Fibroblast of mammary gland (primary cell): Measurements from ENCODE around the gene TUBGCP3.

Experiments
- DNase-seq: peaks from one replicate; pipeline ENCODE4 v3.0.0-alpha.2; 2010; ENCODE audit warnings: low read depth
- H3K4me3 ChIP-seq: 2 replicates; pipeline ENCODE4 v1.5.1; 2011; ENCODE audit warnings: low read depth, mild to moderate bottlenecking, low read length, moderate library complexity; ENCODE audit not compliant: control insufficient read depth
- CTCF ChIP-seq: conservative IDR thresholded peaks from 2 replicates; pipeline ENCODE4 v1.5.1; 2011; ENCODE audit warnings: low read depth, low read length, inconsistent platforms; ENCODE audit not compliant: control insufficient read depth, insufficient read depth

Gene TUBGCP3

DNA sequence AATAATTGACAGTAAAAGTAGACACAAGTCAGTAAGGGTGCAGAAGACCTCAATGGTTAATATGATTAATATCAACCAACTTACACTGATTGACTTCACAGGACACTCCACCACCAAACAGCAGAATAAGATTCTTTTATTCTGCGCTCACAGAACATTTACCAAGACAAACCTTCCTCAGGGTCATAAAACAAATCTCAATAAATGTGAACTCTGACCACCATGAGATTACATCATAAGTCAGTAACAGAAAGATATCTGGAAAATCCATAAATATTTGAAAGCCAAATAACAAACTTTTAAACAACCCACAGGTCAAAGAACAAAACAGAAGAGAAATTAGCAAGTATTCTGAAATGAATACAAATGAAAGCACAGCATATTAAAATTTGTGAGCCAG is 112.1 kb downstream of the TUBGCP3 start:
- no peak for TF ChIP-seq CTCF
- H3K4me3 ChIP-seq = no peak overlapping the region
- no peak for DNase-seq

GRCh38 chr13:112474869-112475268 is 113.1 kb downstream of the TUBGCP3 start:
- TF ChIP-seq CTCF = no peak
- no peak overlapping the region for H3K4me3 ChIP-seq
- DNase-seq = no peak

DNA sequence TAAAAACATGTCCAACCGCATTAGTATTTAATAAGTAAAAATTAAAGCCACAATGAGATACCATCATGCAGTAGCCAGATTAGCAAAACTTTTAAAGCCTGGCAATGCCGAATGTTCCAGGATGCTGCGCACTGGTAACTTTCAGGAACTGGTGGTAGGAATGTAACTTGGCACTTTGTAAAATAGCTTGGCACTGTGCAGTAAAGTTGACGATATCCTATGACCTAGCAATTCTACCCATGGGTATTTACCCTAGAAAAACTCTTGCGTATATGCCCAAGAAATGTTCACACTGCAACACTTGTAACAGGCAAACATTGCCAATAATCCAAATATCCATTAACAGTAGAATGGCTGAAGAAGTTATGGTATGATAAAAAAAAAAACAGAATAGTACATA is 114.1 kb downstream of the TUBGCP3 start:
- H3K4me3 ChIP-seq = no peak overlapping the region
- DNase-seq = no peak
- no peak for TF ChIP-seq CTCF

- no peak overlapping the region for H3K4me3 ChIP-seq
- DNase-seq = no peak
- TF ChIP-seq CTCF = no peak
Measured at GRCh38 chr13:112469071-112469745, 118.7 kb downstream of the TUBGCP3 start.

DNA sequence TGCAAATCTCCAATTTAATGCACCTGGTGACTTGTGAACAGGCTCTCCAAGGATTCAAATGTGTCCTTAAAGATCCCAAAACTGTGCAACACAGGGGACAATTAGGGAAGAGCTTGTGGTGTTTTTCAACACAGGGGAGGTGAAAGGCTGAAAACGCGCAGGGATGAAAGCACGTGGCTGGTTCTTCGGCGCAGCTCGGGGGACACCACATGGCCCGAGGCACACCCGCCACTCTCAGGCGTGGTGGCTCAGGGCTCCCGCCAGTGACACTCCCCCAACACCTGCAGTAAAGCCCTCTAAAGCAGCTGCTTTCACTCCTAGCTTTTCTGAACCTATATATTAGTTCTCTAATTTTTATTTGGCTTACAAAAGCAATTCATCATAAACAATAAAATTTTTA is 119.9 kb downstream of the TUBGCP3 start:
- no peak overlapping the region for H3K4me3 ChIP-seq
- no peak for TF ChIP-seq CTCF
- DNase-seq = no peak

DNA sequence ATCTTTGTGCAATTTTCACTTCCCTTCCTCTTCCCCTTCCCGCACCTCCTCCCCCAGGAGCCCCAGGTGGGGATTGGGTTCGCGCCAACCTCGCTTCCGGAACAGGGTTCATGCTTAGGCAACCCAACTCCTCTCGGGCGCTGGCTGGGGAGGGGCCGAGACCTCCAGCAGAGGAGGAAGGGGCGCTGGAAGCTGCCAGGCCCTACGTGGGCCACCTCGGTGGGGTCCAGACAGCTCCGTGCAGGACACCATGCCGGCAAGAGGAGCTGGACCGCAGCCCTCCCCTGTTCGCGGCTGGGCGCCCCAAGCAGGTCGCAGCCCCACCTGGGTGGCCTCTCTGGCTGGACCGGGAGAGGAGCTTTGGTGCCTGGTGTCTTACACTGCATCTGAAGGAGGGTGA is 120.7 kb downstream of the TUBGCP3 start:
- H3K4me3 ChIP-seq = no peak overlapping the region
- no peak for TF ChIP-seq CTCF
- no peak for DNase-seq
